HepG2 (cell line): ENCODE measurements around the gene MYL1. TPM values are rescaled to one million over a fixed set of nuclear protein-coding genes. Genes with fewer than 3 reads are reported as not detected.

Experiments
- ATAC-seq: fragments of 200-7000 bp; cut with Tn5 transposase; 3 replicates; pipeline ENCODE4 v1.9.1; 2020; ENCODE audit warnings: mild to moderate bottlenecking, moderate library complexity
- BruUV-seq: library from RNA; stranded (reverse); fragments of 400-500 nt; replicated peaks from 2 replicates; lab custom pipeline; 2021; lab: Mats Ljungman, UMichigan
- CTCF ChIA-PET: fragments of 300-600 bp; formaldehyde crosslinking; extraction: SDS; loops from one replicate; lab custom pipeline; 2021; ENCODE audit warnings: low total read pairs, inconsistent platforms, low intra/inter-chr PET ratio; lab: Yijun Ruan, JAX
- POLR2A ChIA-PET: fragments of 350-600 bp; sonication (Branson Sonifier 250); formaldehyde crosslinking; loops from one replicate; lab custom pipeline; 2020; ENCODE audit warnings: antibody characterized with exemption, inconsistent platforms; lab: Yijun Ruan, JAX
- DNase-seq: peaks from one replicate; pipeline ENCODE4 v3.0.0-alpha.2; 2015; ENCODE audit warnings: low spot score
- FAIRE-seq: peaks from 3 replicates; lab custom pipeline; 2011; peaks lifted over from hg19 to GRCh38; lab: Jason Lieb, UNC
- H2AFZ ChIP-seq: one replicate; pipeline ENCODE4 v1.6.1; 2011; ENCODE audit warnings: low read length, inconsistent platforms
- H3K27ac ChIP-seq: fragments of 300-600 bp; 3 replicates; pipeline ENCODE4 v1.8.0; 2011; ENCODE audit warnings: mixed run types, mild to moderate bottlenecking, mixed read lengths, low read length, inconsistent platforms; ENCODE audit not compliant: insufficient read depth; ENCODE audit errors: extremely low read length
- H3K27me3 ChIP-seq, 2 experiments: fragments of 200-600 bp in 1 of 2; 2 replicates in 1 of 2; 3 replicates in 1 of 2; pipeline versions ENCODE4 v1.6.0 to v1.8.0; 2011; ENCODE audit warnings: low read length in 2 of 2, mild to moderate bottlenecking in 2 of 2, moderate library complexity in 2 of 2, inconsistent platforms in 1 of 2; ENCODE audit not compliant: insufficient read depth in 2 of 2, control insufficient read depth in 1 of 2
- H3K36me3 ChIP-seq, 2 experiments: fragments of 200-600 bp in 1 of 2; replicated peaks in 1 of 2; 2 replicates in 1 of 2; 3 replicates in 1 of 2; pipeline versions ENCODE4 v1.5.1 to v1.8.0; 2011; ENCODE audit warnings: low read length in 2 of 2, inconsistent platforms in 1 of 2; ENCODE audit not compliant: insufficient read depth in 2 of 2, control insufficient read depth in 1 of 2
- H3K4me1 ChIP-seq: 2 replicates; pipeline ENCODE4 v1.5.1; 2012; ENCODE audit warnings: low read length, inconsistent platforms; ENCODE audit not compliant: insufficient read depth
- H3K4me2 ChIP-seq: 2 replicates; pipeline ENCODE4 v1.6.0; 2011; ENCODE audit warnings: low read depth, low read length, inconsistent platforms
- H3K4me3 ChIP-seq, 3 experiments: fragments of 200-600 bp in 1 of 3; sonication (generic), shearing (Covaris generic) in 1 of 3; replicated peaks in 1 of 3; 2 replicates each; pipeline ENCODE4 v1.5.1; 2011 to 2016; ENCODE audit warnings: low read length in 3 of 3, inconsistent platforms in 2 of 3, low read depth in 2 of 3, mild to moderate bottlenecking in 2 of 3, control low read depth in 1 of 3, mixed read lengths in 1 of 3; ENCODE audit not compliant: insufficient read depth in 1 of 3
- H3K79me2 ChIP-seq: one replicate; pipeline ENCODE4 v1.6.1; 2011; ENCODE audit warnings: low read length, inconsistent platforms; ENCODE audit not compliant: insufficient read depth
- H3K9ac ChIP-seq: 2 replicates; pipeline ENCODE4 v1.6.0; 2011; ENCODE audit warnings: mild to moderate bottlenecking, low read depth, low read length, inconsistent platforms; ENCODE audit not compliant: insufficient read depth
- H3K9me3 ChIP-seq: 2 replicates; pipeline ENCODE4 v1.5.1; 2012; ENCODE audit warnings: mild to moderate bottlenecking, low read length
- H4K20me1 ChIP-seq: 2 replicates; pipeline ENCODE4 v1.6.0; 2011; ENCODE audit warnings: inconsistent platforms, mild to moderate bottlenecking, low read length, moderate library complexity; ENCODE audit not compliant: insufficient read depth
- FOXA3 ChIP-seq: IDR thresholded peaks from 2 replicates; pipeline ENCODE4 v1.6.1; 2016; ENCODE audit warnings: missing genetic modification reagents, missing compliant biosample characterization
- MLLT10 ChIP-seq: sonication (generic); formaldehyde crosslinking; IDR thresholded peaks from 2 replicates; pipeline ENCODE4 v1.4.0; 2020; ENCODE audit warnings: missing genetic modification reagents
- ZKSCAN1 ChIP-seq: fragments of 150-350 bp; IDR thresholded peaks from 2 replicates; pipeline ENCODE4 v1.6.1; 2014; ENCODE audit warnings: low read length
- WGBS: methylation state at CpG from one replicate; pipeline ENCODE4 v1.1.6; 2017; ENCODE audit warnings: low lambda C conversion rate; 5-methylcytosine and 5-hydroxymethylcytosine counted together
- in situ Hi-C: cut with HindIII; loops from 2 replicates; pipeline ENCODE4 v1.10.0; 2017; ENCODE audit warnings: low pct_unique_long_range_greater_than_20kb; ENCODE audit not compliant: extremely low pct_ligation_motif_present
- intact Hi-C: fragments of 100-400 bp; cut with micrococcal nuclease; formaldehyde crosslinking; loops from one replicate; pipeline ENCODE4 v1.10.0; 2022; ENCODE audit not compliant: unreplicated experiment
- polyA plus RNA-seq, 8 experiments: library from polyadenylated mRNA; depleted of rRNA in 3 of 8; stranded (reverse) in 7 of 8; unstranded in 1 of 8; fragments of >200 nt; fragmentation: Illumina TruSeq in 4 of 8; extraction: Trizol in 4 of 8; gene quantifications; 2 replicates each; pipeline versions ENCODE4 v1.2.1 to v1.2.3, GENCODE V29; 2011 to 2016; ENCODE audit warnings: low read depth in 4 of 8, missing spikeins in 1 of 8, mixed read lengths in 1 of 8; ENCODE audit not compliant: insufficient read depth in 1 of 8
- total RNA-seq, 5 experiments: library from RNA; depleted of rRNA; stranded (reverse); fragments of >200 nt; fragmentation: Illumina TruSeq; extraction: Trizol; gene quantifications; 2 replicates each; pipeline ENCODE4 v1.2.3, GENCODE V29; 2016; ENCODE audit warnings: low read depth in 1 of 5
- TF ChIP-seq, protein P1 (sequence below): sonication (generic); formaldehyde crosslinking; IDR thresholded peaks from 2 replicates; pipeline ENCODE4 v1.8.0; 2022; ENCODE audit warnings: missing genetic modification reagents, low read depth, mild to moderate bottlenecking, borderline replicate concordance
- TF ChIP-seq, protein P2 (sequence below): IDR thresholded peaks from 2 replicates; pipeline ENCODE4 v1.4.0; 2020; ENCODE audit warnings: mild to moderate bottlenecking, missing genetic modification reagents
- TF ChIP-seq, protein P3 (sequence below): IDR thresholded peaks from 2 replicates; pipeline ENCODE4 v1.6.1; 2012; ENCODE audit warnings: low read depth, low read length, improper control_type of control experiment

MYL1 gene
- total and polyA plus RNA-seq, 2 of the 13 experiments (the other 11 are each of a cell fraction or from before 2014, with no cell fraction given): not detected

DNA sequence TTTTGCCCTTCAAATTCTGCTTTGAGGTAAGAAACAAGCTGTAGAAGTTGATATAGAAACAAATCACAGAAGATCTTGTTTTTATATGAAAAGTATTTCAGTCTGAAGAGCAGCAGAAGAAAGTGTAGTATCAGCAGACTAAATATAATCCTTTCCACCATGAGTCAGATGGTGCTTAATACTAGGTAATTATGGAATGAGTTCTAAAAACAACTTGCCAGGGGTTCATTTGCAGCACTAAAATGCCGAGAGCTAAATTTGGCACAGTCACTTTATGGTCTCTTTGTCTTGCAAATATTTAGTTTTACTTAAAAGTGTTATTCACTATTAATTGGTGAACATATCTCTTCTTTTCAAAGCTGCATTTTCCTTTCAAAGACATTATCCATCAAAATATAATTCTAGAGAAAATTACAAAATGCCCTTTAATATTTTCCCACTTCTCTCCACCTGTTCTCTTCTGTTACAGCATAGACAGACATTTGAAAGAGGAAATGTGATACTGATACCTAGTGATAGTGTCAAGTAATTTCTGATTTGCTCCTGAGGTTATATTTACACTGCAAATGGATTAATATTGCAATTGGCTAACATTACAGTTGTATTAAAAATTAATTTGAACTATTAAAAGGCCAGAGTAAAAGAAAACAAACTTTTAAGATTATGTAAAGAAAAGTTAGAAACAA lies 5.3 kb downstream of the MYL1 start:
- no peak for FAIRE-seq
- BruUV-seq: no TSS peak
- H3K27me3 ChIP-seq: no peaks in the 10 kb centered on the region
- no peak overlapping the region for H2AFZ ChIP-seq
- H3K36me3 ChIP-seq: no peaks in the 10 kb centered on the region
- no peak overlapping the region for H3K4me3 ChIP-seq
- in situ Hi-C loops: no loop called here
- H3K4me1 ChIP-seq: no peaks in the 10 kb centered on the region
- H3K4me2 ChIP-seq: no peak overlapping the region
- no peaks in the 10 kb centered on the region for H3K9me3 ChIP-seq
- no peaks in the 10 kb centered on the region for H3K79me2 ChIP-seq
- TF ChIP-seq, protein P1, sequence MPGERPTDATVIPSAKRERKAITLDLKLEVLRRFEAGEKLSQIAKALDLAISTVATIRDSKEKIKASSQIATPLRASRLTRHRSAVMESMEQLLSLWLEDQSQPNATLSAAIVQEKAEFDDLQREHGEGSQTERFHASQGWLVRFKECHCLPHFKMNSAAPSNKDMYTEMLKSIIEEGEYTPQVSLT (CRISPR knock-in tag): no peak
- TF ChIP-seq, protein P2, sequence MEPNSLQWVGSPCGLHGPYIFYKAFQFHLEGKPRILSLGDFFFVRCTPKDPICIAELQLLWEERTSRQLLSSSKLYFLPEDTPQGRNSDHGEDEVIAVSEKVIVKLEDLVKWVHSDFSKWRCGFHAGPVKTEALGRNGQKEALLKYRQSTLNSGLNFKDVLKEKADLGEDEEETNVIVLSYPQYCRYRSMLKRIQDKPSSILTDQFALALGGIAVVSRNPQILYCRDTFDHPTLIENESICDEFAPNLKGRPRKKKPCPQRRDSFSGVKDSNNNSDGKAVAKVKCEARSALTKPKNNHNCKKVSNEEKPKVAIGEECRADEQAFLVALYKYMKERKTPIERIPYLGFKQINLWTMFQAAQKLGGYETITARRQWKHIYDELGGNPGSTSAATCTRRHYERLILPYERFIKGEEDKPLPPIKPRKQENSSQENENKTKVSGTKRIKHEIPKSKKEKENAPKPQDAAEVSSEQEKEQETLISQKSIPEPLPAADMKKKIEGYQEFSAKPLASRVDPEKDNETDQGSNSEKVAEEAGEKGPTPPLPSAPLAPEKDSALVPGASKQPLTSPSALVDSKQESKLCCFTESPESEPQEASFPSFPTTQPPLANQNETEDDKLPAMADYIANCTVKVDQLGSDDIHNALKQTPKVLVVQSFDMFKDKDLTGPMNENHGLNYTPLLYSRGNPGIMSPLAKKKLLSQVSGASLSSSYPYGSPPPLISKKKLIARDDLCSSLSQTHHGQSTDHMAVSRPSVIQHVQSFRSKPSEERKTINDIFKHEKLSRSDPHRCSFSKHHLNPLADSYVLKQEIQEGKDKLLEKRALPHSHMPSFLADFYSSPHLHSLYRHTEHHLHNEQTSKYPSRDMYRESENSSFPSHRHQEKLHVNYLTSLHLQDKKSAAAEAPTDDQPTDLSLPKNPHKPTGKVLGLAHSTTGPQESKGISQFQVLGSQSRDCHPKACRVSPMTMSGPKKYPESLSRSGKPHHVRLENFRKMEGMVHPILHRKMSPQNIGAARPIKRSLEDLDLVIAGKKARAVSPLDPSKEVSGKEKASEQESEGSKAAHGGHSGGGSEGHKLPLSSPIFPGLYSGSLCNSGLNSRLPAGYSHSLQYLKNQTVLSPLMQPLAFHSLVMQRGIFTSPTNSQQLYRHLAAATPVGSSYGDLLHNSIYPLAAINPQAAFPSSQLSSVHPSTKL (CRISPR knock-in tag): no peak
- no peak for TF ChIP-seq ZKSCAN1
- no peak for TF ChIP-seq FOXA3 (CRISPR knock-in tag)
- TF ChIP-seq MLLT10 (CRISPR knock-in tag): no peak
- TF ChIP-seq, protein P3, sequence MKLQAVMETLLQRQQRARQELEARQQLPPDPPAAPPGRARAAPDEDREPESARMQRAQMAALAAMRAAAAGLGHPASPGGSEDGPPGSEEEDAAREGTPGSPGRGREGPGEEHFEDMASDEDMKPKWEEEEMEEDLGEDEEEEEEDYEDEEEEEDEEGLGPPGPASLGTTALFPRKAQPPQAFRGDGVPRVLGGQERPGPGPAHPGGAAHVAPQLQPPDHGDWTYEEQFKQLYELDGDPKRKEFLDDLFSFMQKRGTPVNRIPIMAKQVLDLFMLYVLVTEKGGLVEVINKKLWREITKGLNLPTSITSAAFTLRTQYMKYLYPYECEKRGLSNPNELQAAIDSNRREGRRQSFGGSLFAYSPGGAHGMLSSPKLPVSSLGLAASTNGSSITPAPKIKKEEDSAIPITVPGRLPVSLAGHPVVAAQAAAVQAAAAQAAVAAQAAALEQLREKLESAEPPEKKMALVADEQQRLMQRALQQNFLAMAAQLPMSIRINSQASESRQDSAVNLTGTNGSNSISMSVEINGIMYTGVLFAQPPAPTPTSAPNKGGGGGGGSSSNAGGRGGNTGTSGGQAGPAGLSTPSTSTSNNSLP: no peak
- intact Hi-C loops: no loop called here
- WGBS: 0% methylated on average over 1 of the region's 1 CpG
- no peak for DNase-seq
- no peak for ATAC-seq
- H3K9ac ChIP-seq: no peak overlapping the region
- H3K27ac ChIP-seq: no peak overlapping the region
- no peaks in the 10 kb centered on the region for H4K20me1 ChIP-seq
- CTCF ChIA-PET: no interaction called here
- POLR2A ChIA-PET: no interaction called here
